ENCODE results near the gene ITPRIPL2.
A peak's percentile ranks its signal among the peaks of the same experiment; 100 is the strongest.

ITPRIPL2 gene

DNA sequence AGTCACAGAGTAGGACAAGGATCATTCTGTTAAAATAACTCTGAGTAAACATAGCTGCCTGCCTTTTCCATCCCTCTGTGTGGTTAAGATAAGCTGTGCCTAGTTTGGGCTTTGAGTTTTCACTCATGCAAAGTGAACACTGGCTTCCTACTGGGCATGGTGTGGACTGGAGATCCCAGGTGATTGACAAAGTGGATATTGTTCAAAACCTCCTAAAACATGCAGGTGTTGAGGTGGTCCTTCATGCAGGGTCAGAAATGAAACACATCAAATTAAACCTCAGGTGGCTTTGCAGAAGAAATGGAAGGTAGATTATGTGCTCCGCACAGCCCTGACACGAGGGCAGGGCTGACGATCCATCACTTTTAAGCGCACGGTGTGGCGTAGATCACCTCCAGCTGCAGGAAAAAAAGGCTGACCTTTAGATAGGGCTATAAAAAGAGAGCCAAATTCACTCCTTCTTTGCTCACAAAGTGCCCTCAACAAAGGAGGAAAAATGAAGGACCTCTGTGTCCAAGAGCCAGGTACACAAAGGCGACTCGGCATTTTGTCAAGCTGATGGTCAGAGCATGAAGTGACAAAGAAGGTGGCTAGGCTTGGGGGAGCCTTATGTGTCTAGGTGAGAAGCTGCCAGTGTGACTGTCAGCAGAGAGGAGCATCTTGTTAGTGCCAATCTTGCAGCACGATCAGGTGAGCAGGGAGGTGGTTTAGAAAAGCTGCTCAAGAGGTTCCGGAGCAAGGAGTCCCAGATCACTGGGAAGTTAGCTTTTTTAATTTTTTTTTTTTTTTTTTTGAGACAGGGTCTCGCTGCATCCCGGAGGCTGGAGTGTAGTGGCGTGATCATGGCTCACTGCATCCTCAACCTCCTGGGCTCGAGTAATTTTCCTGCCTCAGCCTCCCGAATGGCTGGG is 19.9 kb upstream of the ITPRIPL2 start:
- DNase-seq = no peak

DNA sequence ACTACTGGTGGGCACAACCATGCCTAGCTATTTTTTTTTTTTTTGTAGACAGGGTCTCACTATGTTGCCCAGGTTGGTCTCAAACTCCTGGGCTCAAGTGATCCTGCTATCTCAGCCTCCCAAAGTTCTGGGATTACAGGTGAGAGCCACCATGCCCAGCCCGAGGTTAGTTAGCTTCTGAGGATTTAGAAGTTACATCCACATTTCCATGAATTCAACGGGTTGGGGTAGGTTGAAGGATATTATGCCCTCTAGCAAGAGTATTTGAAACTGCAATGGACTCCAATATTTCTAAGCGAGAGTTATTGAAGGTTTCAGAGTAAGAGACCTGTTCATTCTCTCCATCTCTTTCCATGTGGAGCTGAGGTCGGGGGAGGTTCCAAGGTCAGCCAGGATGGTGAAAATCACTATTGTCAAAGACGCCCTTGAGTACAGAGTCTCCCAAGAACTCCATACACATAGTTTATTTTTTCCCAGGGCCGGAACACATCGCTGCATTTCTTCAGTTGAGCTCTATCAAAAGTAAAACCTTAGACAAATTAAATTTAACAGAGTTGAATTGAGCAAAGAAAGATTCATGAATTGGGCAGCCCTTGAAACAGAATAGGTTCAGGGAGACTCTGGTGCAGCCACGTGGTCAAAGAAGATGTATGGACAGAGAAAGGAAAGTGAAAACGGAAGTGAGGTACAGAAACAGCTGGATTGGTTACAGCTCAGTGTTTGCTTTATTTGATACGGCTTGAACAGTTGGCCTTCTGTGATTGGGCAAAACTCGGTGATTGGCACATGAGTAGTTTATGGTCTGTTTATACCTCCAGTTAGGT is 19.0 kb upstream of the ITPRIPL2 start:
- no peak for DNase-seq

DNA sequence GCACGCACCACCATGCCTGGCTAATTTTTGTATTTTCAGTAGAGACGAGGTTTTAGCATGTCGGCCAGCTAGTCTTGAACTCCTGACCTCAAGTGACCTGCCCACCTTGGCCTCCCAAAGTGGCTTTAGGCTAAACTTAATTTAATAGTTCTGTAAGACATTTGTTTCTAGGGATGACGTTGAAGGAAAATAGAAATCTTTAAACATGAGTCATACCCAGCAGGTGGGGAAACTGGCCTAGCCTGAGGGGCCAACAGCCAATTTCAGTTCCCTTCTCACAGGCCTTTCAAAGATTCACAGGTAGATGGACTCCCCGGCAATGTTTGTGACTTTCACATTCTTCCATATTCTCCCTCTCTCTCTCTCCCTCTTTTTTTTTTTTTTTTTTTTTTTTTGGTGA is 18.1 kb upstream of the ITPRIPL2 start:
- DNase-seq = no peak

GRCh38 chr16:19098173-19098572 is 15.6 kb upstream of the ITPRIPL2 start:
- no peak for DNase-seq

DNA sequence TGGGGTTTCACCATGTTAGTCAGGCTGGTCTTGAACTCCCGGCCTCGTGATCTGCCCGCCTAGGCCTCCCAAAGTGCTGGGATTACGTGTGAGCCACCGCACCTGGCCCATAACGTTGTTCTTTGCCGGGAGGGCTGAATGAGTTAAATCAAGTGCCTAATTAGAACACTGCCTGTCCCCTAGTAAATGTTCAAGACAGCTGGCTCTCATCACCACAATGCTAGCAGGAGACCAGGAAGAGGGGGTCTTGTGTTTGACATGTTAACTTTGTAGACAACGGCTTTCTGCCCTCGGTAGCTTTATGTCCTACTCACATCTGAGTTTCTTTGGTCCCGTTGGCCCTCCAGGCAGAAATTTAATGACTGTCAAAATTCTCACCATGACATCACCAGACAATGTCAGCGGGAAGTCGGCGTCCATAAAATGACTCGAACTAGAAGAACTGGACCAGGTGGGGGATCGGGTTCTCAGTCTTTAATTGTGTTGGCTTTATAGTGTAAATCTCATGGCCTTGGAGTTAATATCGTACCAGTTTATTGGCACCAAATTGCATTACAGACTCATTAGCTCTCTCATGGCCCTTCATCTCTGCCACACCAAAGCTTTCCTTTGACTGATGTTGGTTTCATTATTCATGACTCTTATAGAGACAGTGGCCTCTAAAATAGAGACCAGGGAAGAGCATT is 11.4 kb upstream of the ITPRIPL2 start:
- no peak for DNase-seq

DNA sequence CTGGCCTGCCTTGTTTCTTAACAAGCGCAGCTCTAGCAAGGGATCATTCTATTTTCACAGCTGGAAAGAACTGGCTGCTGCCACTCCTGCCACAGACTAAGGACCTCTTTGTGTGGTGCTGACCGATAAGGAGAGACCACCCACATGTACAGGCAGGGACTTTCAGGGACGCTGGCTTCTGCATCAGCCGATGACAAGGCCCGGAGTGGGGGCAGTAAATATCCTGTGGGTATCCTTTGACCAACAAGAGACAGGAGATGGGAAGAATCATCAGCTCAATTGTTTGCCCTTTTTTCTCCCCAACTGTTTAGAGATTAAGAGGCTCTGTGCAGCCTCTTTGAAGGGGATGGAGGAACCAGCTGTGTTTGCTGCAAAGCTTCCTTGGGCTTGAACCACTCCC is 9.2 kb upstream of the ITPRIPL2 start:
- no peak for DNase-seq

- DNase-seq = no peak
Measured at GRCh38 chr16:19105131-19105530, 8.6 kb upstream of the ITPRIPL2 start.

DNA sequence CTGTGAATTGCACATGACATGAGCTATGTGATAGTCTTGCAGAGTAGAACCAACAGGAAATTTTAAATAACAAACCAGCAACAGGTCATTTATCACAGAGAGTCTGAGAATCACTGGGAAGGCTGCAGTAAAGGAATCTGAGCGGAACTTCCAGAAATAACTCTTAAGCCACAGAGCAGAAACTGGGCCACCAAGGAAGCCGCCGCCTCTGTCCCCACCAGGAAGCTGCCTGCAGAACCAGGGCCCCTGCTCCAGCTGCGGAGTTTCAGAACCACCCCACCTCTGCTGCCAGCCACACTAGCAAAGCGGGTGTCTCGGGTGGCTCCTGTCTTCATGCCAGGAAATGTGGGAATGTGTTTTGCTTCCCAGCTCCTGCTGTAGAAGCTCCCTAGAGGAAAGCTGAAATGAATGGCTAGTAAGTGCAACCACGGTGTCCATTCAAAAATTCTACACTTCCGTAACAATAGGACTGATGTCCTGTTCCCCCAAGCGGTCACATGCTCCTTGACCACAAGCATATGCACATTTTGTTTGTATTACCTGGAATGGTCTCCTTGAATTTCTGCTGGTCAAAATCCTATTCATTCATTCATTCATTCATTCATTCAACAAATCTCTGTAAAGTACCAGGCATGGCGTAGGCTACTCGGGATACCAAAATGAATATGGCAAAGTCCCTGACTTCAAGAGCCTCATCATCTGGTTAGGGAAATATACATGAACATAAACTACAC is 7.7 kb upstream of the ITPRIPL2 start:
- no peak for DNase-seq

GRCh38 chr16:19106625-19107020 is 7.1 kb upstream of the ITPRIPL2 start:
- no peak for DNase-seq

DNA sequence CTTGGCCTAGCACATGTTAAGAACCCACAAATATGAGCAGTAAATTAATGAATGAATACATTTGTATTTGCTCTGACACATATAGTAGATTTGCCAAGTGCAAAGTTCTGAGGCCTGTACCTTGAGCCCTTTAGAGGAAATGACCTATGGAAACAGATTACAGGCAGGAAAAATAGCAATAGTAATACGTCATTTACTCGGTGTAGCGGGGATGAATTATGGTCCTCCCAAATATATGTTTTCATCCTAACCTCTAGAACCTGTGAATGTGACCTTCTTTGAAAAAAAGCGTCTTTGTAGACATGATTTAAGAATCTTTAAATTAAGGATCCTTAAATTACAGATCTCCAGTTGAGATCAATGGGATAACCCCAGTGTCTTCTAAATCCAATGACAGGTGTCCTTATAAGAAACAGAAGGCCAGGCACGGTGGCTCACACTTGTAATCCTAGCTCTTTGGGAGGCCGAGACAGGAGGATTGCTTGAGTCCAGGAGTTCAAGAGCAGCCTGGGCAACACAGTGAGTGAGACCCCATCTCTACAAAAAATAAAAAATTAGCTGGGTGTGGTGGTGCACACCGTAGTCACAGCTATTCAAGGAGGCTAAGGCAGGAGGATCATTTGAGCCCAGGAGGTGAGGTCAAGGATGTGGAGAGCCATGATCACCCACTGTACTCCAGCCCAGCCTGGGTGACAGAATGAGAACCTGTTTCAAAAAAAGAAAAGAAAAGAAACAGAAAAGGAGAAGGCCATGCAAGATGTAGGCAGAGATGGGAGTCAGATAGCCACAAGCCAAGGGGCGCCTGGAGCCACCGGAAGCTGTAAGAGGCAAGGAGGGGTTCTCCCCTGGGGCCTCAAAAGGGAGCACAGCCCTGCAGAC is 5.1 kb upstream of the ITPRIPL2 start:
- DNase-seq = no peak

GRCh38 chr16:19109288-19109664 is 4.5 kb upstream of the ITPRIPL2 start:
- no peak for DNase-seq

DNA sequence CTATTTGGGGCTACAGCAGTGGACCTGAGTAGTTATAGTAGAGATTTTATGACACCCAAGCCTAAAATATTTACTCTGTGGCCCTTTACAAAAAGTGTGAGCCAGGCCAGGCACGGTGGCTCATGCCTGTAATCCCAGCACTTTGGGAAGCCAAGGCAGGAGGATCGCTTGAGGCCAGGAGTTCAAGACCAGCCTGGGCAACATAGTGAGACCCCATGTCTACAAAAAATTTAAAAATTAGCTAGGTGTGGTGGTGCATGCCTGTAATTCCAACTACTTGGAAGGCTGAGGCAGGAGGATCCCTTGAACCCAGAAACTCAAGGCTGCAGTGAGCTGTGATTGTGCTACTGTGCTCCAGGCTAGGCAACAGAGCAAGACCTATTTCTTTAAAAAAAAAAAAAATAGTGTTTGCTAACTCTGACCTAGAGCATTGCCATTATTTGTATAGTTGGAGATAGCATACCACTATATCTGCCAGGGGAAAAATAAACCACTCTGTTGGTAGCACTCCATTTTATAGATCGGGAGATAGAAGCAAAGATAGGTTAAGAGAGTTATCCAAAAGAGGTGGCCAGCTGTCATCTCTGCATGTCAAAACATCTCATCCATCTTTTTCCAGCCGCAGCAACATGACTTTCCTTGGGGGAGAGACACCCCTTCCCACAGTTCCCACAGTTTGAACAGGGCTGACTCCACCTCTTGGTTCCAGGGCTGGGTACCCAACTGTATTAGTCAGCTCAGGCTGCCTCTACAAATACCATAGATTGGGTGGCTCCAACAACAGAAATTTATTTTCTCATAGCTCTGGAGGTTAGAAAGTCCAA is 3.0 kb upstream of the ITPRIPL2 start:
- DNase-seq = no peak

DNA sequence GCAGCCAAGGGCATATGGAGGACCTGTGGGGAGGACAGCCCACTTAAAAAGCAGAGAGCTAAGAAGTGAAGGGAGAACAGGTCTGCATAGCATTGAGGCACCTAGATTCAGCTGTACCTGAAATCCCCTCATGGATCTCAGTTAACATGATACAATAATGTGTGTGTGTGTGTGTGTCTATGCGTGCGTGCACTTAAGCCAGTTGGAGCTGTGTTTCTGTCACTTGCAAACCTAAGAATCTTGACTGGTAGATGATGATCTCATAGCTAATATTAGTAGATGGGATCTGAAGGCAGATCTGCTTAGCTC is 1.7 kb upstream of the ITPRIPL2 start:
- no peak for DNase-seq

DNA sequence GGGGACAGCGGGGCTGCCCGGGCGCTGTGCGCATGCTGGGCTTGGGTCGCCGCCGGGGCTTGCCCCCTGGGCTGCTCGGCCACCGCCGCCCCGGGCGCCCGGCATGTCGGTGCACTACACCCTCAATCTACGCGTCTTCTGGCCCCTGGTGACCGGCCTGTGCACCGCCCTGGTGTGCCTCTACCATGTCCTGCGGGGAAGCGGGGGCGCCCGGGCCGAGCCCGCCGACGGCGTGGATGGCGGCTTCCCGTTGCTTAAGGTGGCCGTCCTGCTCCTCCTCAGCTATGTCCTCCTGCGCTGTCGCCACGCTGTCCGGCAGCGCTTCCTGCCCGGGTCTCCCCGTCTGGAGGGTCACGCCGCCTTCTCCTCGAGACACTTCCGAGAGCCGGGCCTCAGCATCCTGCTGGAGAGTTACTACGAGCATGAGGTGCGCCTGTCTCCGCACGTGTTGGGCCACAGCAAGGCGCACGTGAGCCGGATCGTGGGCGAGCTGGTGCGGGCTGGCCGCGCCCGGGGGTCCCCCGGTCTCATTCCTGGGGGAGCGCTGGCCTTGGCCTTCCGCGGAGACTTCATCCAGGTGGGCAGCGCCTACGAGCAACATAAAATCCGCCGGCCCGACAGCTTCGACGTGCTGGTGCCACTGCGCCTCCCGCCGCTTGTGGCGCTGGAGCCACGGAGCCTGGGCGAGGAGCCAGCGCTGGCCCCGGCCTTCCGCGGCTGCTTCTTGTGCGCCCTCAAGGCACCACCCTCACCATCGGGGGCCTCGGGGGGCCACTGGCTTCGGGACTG is 789 bp downstream of the ITPRIPL2 start:
- DNase-seq = no peak

DNA sequence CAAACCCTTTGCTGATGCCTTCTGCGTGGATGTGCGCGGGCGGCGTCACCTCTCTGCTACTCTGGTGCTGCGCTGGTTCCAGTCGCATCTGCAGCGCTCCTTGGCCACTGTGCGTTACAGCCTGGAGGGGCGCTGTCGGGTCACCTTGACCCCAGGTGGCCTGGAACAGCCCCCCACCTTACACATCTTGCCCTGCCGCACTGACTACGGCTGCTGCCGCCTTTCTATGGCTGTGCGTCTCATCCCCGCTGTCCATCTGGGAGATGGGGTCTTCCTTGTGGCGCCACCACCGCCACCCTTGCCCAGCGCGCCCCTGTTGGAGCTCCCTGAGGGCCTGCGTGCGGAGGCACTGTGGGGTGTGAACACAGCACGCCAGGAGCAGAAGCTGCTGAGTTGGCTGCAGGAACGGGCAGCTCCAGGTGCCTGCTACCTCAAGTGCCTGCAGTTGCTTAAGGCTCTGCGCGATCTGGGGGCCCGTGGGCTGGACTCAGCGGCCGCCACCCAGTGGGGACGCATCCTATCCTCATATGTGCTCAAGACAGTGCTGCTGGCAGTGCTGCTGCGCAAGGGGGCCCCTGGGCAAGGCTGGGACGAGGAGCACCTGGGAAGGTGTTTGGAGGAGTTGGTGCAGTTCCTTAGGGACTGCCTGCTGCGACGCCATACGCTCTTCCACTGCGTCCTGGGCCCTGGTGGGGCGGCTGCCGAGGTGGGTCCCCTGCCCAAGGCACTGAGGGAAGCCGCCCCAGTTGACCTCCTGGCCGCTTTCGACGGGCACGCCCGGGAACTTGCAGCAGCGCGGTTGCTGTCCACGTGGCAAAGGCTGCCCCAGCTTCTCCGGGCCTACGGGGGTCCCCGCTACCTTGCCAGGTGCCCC is 1.6 kb downstream of the ITPRIPL2 start:
- no peak for DNase-seq

DNA sequence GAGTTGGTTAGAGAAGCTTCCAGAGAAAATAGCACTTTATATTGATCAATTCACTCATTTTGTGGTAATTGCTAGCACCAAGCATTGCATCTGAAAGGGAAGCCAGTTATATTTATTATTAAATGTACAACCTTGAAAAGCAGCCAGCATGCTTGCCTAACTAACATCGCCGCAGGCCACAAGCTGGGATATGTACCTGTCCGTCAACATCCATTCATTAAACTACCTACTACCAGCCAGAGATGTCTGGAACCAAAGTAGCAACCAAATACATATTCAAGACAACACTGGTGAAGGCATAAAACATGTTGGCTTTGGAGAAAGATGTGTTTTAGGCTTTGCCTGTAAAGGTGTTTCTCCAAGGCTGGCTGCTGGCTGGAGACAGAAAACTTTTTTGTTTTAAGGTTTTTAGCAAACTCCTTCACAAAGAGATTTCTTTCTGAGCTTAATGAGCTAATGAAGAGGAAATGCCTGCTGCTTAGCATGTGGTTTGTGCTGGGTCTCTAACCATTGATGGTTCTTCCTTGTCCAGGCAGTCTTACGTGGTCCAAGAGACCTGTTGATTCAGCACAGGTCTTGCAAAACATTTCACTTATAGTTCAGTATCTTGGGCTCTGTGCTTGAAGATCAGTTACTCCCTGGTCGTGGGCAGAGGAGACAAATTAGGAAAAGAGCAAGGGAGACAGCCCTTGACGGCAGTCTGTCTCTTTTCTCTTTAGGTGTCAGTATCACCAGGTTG is 3.1 kb downstream of the ITPRIPL2 start:
- no peak for DNase-seq

- DNase-seq = peak; percentile 53
Measured at GRCh38 chr16:19118938-19119431, 5.2 kb downstream of the ITPRIPL2 start.

DNA sequence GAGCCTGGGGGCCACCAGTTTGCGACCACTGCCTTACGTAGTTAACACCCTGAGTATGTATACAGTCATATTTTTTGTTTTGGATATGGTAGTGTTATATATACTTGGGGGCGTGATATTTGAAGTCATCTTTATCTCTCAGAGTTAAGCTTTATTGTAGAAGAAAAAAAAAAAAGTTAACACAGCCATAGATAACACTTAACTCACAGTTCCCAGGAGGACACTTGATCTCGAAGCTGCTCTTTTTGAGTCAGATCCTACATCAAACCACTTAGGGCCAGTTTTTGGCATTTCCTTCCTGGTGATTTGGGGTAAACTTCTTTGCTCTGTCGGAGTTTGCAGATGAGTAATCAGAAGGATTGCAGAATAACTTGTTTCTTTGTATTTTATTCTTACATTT is 5.8 kb downstream of the ITPRIPL2 start:
- no peak for DNase-seq

Data from CD4-positive, alpha-beta T cell treated with Interferon gamma for 1 hour (primary cell).